Retina (tissue), 1 donor: ENCODE data around the gene ERN1.
A peak's percentile ranks its signal among the peaks of the same experiment; 100 is the strongest.
"Not testable (repeated sequence)": the region's sequence is repeated elsewhere in the genome, so short reads cannot be mapped to it uniquely, and the experiment has no call there.

Experiments used
- DNase-seq: peaks from one replicate; pipeline ENCODE4 v3.0.0-alpha.2; 2016

Gene ERN1

GRCh38 chr17:64129765-64130558, at the start of gene ERN1:
ERN1 (minus strand) TSS chr17:64130144; CDS start chr17:64130029, 115 bp downstream.
- peak; percentile 91 for DNase-seq

DNA sequence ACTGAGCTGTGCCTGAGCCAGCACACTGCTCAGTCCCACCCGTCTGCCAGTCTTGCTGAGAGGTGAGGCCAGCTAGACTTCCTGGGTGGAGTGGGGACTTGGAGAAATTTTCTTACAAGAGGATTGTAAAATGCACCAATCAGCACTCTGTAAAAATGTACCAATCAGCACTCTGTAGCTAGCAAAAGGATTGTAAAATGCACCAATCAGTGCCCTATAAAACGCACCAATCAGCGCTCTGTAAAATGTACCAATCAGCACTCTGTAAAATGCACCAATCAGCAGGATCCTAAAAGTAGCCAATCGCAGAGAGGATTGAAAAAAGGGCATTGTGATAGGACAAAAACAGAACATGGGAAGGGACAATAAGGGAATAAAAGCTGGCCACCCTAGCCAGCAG, 49.1 kb upstream of the ERN1 start:
- DNase-seq: not testable (repeated sequence)

- no peak for DNase-seq
Observed at GRCh38 chr17:64178011-64178825, 48.3 kb upstream of the ERN1 start.

- no peak for DNase-seq
Observed at GRCh38 chr17:64177311-64178010, 47.5 kb upstream of the ERN1 start.

DNA sequence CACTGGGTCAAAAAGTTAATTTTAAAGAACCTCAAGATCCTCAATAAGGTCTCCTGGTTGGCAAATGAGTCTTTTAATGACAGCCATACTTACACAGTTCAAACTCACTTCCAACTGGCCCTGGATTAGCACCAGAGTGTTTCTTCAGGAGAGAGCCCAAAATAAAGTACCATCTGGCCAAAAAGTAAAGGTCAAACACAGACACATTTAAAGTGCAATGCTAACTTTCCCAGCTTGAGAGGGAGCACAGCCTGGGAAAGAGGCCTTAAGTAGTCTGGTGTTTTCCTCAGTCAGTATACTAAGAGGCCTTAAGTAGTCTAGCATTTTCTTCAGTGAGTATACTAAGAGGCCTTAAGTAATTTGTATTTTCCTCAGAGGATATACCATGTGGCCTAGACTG, 46.6 kb upstream of the ERN1 start:
- no peak for DNase-seq

DNA sequence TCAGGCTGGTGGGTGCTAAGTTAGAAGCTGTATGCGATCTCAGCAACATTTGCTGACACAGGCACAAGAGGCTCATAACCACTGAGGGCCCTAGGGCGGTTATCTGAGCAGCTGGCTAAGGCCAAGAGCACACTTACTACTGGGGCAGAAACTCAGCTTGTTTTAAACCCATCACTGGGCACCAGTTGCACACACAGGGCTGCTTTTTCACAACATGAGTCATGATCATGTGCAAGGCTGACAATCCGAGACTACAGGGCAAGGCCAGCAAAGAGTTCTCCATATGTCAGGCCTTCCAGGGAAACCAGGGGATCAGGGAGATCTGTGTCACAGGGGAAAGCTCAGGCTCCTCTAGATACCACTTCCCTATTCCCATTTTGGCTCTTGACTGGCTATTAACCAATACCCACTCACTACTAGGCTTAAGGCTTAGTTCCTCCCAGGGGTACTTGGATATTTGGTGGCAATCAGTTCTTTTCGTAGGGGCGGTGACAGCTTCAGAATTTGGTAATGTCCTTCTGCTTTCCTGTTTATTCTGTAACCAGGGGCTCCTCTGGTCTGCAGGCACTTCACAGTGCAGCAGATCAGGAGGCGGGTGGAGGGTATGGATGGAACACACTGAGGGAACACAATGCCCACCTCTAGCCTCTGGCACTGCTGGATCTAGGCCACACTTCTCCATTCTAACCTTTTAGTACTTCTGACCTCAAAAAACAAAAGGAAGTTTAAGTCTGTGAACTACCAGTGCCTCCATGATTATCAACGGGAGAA, 44.9 kb upstream of the ERN1 start:
- DNase-seq: no peak

GRCh38 chr17:64173646-64174045, 43.7 kb upstream of the ERN1 start:
- no peak for DNase-seq

GRCh38 chr17:64172510-64172909, 42.6 kb upstream of the ERN1 start:
- DNase-seq: no peak

GRCh38 chr17:64171041-64171440, 41.1 kb upstream of the ERN1 start:
- no peak for DNase-seq

DNA sequence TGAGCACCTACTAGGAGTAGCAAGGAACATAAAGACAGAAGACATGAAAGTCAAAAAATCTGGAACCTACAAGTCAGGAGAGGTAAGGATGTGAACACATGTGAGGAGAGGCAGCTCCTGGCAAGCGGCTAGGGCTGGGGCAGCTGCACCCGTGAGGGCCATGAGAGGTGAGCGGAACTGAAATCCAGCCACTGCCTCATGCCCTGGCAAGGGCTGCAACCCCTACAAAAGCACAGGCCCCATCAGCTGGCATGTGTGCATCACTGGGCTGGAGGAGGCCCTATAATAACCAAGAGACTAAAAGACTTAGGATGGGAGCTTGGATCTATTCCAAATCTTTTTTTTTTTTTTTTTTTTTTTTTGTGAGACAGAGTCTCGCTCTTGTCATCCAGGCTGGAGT, 40.3 kb upstream of the ERN1 start:
- DNase-seq: no peak

DNA sequence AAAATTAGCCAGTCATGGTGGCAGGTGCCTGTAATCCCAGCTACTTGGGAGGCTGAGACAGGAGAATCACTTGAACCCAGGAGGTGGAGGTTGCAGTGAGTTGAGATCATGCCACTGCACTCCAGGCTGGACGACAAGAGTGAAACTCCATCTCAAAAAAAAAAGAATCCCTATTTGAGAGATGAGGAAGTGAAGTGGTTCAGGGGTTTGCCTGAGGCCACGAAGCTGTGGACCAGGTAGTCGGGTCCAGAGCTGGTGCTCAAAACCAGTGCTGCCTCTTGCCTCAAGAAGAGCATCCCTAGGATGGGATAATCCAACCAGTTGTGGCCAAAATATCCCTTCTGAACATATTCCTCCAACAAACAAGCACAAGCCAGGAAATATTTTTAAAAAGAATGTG, 37.7 kb upstream of the ERN1 start:
- not testable (repeated sequence) for DNase-seq

DNA sequence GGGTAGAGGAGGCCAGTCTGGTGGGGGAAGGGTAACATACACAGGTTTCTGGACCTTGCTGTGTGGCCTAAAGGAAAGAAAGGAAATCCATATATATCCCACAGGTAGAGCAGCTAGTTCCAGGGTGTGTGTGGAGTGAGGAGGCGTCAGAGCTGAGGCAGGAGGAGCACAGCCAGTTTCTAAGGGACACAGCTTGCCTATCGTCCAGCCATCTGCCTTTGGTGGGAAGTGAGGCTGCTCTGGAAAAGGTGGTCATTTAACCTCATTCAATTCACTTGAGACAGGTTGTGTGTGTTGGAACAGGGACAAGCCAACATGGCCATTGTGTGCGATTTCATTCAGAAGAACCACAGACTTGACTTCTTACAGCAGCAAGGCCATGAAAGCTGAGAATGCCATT, 36.9 kb upstream of the ERN1 start:
- DNase-seq: no peak

DNA sequence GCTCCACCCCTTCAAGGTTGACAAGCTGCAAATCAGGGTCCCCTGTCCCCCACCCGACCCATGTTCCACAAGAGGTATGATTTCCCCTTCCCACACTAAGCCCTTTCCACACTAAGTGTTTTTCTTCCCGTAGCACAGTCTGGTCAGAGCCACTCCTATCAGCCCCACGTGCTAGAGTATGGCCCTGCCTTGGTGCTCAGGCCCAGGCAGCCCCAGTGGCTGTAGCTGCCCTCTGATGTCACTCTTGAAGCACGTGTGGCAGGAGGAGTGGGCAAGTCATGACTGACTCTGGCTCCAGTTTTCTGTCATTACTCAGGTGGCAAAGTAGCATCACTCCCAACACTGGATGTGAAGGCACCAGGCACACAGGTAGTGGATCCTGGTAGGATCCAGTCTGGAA, 35.4 kb upstream of the ERN1 start:
- DNase-seq: no peak

DNA sequence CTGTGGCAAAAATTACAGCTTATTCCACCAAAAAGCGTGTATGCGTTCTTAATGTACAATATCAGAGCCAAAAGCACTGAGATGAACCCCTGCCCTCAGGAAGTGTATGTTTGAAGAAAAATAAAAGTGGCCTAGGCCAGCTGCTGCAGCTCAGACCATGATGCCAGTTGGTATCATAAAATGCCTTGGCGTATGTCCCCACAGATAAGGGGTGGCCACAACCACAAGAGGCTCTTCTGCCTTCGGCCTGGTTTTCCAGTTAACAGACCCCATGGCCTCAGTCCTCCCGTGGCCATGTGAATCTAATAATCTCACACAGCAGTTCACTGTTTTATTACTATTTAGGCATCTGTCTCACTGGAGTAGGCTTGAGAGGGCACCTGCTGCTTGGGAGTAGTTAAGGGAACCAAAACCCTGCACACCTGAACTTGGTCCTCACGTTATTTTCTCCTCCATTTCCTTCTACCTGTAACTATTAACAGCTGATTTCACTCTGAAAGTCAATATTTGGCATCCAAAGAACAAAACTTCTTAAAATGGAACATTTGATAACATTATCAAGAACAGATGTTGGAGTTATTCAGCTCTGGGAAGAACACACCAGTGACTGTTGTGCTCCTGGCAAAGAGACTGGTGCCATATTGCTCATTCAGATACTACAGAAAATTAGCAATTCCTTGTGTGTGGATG, 34.8 kb upstream of the ERN1 start:
- no peak for DNase-seq

DNA sequence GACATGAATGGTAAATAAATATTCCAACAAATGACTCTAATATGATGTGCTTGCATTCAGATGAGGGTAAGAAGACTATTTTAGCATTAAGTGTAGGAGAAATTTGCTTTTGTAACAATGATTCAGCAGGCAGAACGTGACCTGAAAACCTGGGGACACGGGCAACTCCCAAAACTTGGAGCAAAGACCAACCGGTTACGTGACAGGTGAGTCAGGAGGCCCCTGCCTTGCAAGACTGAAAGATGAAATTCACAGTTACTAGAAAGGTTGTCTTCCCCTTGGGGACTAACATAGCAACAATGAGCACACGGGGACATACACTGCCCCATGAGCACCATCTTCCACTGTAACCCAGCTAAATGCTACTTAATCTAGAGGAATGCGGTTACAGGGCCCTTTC, 33.5 kb upstream of the ERN1 start:
- DNase-seq: no peak

DNA sequence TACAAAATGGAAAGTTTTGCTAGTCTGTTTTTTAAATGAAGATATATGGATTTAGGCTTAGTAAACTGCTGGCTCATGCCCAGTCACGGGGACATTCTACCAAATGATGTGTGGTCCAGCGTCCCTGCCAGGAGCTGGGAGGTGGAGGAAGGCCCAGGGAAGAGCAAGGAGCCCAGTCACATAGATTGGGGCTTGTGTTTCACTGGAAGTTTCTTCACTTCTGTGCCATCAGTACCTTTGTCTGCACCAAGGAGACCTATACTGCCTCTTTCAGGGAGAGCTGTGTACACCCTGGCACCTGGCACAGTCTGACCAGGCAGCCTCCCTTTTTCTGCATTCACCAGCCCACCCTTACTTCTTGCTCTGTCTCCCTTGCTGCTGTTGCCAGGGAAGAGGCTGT, 32.6 kb upstream of the ERN1 start:
- no peak for DNase-seq

DNA sequence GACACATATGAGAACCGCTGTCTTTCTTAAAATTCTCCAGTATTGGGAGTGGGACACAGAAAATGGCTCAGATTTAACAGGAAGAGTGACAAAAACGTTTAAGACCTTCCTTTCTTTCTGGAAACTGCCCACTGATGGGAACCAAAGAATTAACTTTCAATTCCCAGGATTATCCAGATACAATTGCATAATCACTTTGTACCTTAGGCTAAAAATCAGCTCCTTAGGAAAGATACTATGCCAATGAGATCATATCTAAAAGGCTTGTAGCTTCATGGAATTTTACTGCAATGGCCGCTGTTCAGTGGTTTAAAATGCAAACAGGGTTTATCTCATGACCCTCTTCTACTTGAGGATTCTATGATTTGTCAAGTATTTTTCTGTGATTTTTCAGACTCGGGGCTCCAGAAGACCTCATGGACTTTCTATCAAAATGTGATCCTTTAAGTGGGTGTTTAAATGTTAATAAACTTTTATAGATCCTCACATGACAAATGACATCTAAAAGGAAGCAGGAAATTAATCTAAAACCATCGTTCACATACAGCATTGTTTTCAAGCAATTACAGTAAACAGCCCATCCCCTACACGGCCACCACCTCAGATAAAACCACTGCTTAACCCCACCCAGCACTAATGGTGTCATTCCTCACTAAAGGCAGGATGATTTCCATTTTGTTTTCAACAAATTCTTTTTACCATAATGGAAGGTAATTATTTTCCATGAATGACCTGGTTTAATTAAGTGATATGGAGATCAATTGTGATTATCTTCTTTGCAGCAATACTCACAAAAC, 31.6 kb upstream of the ERN1 start:
- DNase-seq: no peak

DNA sequence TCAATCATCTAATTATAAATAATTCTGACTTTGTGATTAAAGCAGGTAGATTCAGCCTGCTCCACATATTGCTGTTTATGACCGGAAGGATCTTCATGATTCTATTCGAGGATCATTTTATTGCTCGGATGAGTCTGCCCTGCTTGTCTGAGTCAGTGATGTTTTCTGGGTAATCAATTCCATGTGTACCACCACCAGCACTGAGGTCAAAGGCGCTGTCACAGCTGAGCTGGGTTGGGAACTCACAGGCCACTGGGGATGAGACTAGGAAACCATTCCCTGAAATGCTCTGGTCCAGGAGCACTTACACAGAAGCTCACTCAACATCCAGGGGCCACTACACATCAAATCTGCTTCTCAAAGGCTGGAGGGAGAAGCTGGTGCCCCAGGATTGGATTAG, 30.4 kb upstream of the ERN1 start:
- no peak for DNase-seq

DNA sequence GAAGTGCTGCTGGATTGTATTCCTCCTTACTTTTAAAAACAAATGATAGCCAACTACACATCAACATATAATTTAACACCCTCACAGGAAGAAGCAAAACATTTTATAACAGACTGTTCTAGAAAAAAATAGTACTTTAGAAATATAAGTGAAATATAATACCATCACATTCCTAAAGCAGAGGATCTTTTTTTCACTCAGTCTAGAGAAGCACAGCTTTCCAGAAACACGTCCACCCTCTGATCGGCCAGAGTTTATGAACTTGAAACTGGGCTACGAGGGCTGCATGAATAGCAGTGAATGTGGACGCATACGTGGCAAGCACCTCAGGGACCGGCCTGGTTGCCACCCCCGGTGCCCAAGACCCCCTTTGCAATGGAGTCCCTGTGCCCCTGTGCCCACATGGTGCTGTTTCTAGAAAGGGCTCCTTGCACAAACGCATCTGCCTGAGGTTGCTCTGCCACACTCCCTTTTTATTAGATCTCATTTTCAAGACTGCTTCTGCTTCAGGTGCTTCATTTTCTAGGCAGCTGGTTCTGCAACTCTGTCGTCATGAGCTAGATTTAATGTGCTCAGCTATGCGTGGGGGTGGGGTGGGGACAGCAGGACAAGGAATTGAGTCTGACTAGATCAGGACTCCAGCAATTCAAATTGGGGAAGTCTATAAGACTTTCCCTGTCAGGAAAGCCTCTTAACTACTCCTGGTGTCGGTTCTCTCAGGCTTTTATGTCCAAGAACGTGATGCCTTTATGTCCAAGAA, 29.1 kb upstream of the ERN1 start:
- peak; percentile 28 for DNase-seq

GRCh38 chr17:64158406-64158805, 28.5 kb upstream of the ERN1 start:
- no peak for DNase-seq
